ENCODE measurements around the gene COG6.

DNA sequence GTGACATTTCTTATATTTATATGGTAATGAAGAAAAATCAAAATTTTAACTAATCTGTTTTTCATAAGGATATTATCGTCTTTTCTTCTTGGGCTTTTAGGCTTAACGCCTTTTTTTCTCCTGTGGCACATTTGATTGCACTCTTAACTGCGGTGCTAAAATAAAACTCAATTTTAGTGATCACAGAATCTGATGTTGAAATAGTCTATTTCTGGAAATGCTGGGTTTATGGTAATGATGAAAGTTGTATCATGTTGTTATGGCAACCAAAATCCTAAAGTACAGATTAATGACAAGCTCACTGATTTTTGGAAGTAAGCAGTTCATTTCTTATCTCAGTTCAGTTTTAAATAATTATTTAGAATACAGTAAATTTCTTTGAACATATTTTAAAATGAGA, 85.3 kb downstream of the COG6 start:
- TF ChIP-seq, protein P1, sequence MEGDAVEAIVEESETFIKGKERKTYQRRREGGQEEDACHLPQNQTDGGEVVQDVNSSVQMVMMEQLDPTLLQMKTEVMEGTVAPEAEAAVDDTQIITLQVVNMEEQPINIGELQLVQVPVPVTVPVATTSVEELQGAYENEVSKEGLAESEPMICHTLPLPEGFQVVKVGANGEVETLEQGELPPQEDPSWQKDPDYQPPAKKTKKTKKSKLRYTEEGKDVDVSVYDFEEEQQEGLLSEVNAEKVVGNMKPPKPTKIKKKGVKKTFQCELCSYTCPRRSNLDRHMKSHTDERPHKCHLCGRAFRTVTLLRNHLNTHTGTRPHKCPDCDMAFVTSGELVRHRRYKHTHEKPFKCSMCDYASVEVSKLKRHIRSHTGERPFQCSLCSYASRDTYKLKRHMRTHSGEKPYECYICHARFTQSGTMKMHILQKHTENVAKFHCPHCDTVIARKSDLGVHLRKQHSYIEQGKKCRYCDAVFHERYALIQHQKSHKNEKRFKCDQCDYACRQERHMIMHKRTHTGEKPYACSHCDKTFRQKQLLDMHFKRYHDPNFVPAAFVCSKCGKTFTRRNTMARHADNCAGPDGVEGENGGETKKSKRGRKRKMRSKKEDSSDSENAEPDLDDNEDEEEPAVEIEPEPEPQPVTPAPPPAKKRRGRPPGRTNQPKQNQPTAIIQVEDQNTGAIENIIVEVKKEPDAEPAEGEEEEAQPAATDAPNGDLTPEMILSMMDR (conservative IDR thresholded peaks at IDR 0.05 in 1 of 2, IDR thresholded peaks at IDR 0.05 in 1 of 2; ENCODE audit: low read depth in 1 of 2, low read length in 2 of 2) = no peak
- no peak for TF ChIP-seq EZH2 (IDR thresholded peaks at IDR 0.05; ENCODE audit: low read length, missing control alignments)

Measured in fibroblast of lung (primary cell).